HCT116 (cell line): Measurements from ENCODE around the gene AMDHD1. TPM values are rescaled to one million over a fixed set of nuclear protein-coding genes. Genes with fewer than 3 reads are reported as not detected.

Source experiments
- ATAC-seq: fragments of 200-7000 bp; cut with Tn5 transposase; 2 replicates; pipeline ENCODE4 v1.9.1; 2020; ENCODE audit warnings: mild to moderate bottlenecking, moderate library complexity
- BruUV-seq: library from RNA; stranded (reverse); fragments of 400-500 nt; replicated peaks from 2 replicates; lab custom pipeline; 2021; lab: Mats Ljungman, UMichigan
- CTCF ChIA-PET: fragments of 300-600 bp; sonication (Branson Sonifier 250); formaldehyde crosslinking; loops from one replicate; lab custom pipeline; 2021; ENCODE audit warnings: antibody characterized with exemption; lab: Charles Lee
- POLR2A ChIA-PET: fragments of 300-600, 350-600 bp; sonication (Branson Sonifier 250); formaldehyde crosslinking; loops from one replicate; lab custom pipeline; 2021; ENCODE audit warnings: antibody characterized with exemption; lab: Charles Lee
- RAD21 ChIA-PET, 2 experiments: fragments of 300-600 bp; sonication (Branson Sonifier 250); formaldehyde crosslinking; loops; one replicate each; lab custom pipeline; 2023; ENCODE audit warnings: low total read pairs in 2 of 2; ENCODE audit not compliant: uncharacterized antibody in 2 of 2, unreplicated experiment in 2 of 2, low non-redundant PET in 1 of 2; lab: Charles Lee
- DNase-seq: peaks from one replicate; pipeline ENCODE4 v3.0.0-alpha.2; 2010; ENCODE audit warnings: low read depth, low spot score
- H2AFZ ChIP-seq: fragments of 200-600 bp; shearing (Covaris generic), sonication (generic); 2 replicates; pipeline ENCODE4 v1.6.1; 2017; ENCODE audit warnings: low read depth, mixed run types, mixed read lengths, antibody characterized with exemption, low read length; ENCODE audit not compliant: poor library complexity, severe bottlenecking
- H3K27ac ChIP-seq: 2 replicates; pipeline ENCODE4 v1.5.1; 2012; ENCODE audit warnings: low read depth, low read length
- H3K27me3 ChIP-seq: fragments of 200-600 bp; sonication (generic); 2 replicates; pipeline ENCODE4 v1.6.1; 2016; ENCODE audit warnings: mixed run types, low read length, mixed read lengths; ENCODE audit not compliant: insufficient read depth
- H3K36me3 ChIP-seq, 2 experiments: fragments of 200-500 bp in 1 of 2; fragments of 200-600 bp in 1 of 2; sonication (Bioruptor generic) in 1 of 2; sonication (generic) in 1 of 2; 2 replicates each; pipeline versions ENCODE4 v1.5.1 to v1.6.1; 2014 to 2016; ENCODE audit warnings: low read length in 2 of 2, inconsistent platforms in 1 of 2, mixed read lengths in 1 of 2, mixed run types in 1 of 2; ENCODE audit not compliant: insufficient read depth in 2 of 2, control insufficient read depth in 1 of 2
- H3K4me1 ChIP-seq, 2 experiments: fragments of 200-600 bp in 1 of 2; sonication (generic) in 1 of 2; 2 replicates each; pipeline versions ENCODE4 v1.5.1 to v1.6.1; 2012 to 2017; ENCODE audit warnings: low read length in 2 of 2, inconsistent platforms in 1 of 2, mild to moderate bottlenecking in 1 of 2, mixed read lengths in 1 of 2, mixed run types in 1 of 2, moderate library complexity in 1 of 2; ENCODE audit not compliant: insufficient read depth in 2 of 2, control insufficient read depth in 1 of 2
- H3K4me2 ChIP-seq: fragments of 200-600 bp; sonication (generic); 2 replicates; pipeline ENCODE4 v1.6.1; 2017; ENCODE audit warnings: mixed run types, low read length, mixed read lengths
- H3K4me3 ChIP-seq, 2 experiments: fragments of 200-600 bp in 1 of 2; sonication (generic) in 1 of 2; replicated peaks in 1 of 2; 2 replicates each; pipeline ENCODE4 v1.5.1; 2011 to 2016; ENCODE audit warnings: low read length in 2 of 2, control low read depth in 1 of 2, low read depth in 1 of 2, mild to moderate bottlenecking in 1 of 2, mixed read lengths in 1 of 2, mixed run types in 1 of 2
- H3K79me2 ChIP-seq: fragments of 200-600 bp; sonication (generic); 2 replicates; pipeline ENCODE4 v1.6.1; 2017; ENCODE audit warnings: mild to moderate bottlenecking, mixed run types, low read length, moderate library complexity, mixed read lengths; ENCODE audit not compliant: insufficient read depth
- H3K9ac ChIP-seq: fragments of 200-600 bp; sonication (generic); 2 replicates; pipeline ENCODE4 v1.6.1; 2016; ENCODE audit warnings: low read length, mixed read lengths
- H3K9me2 ChIP-seq: fragments of 200-600 bp; sonication (generic), shearing (Covaris generic); 2 replicates; pipeline ENCODE4 v1.6.1; 2017; ENCODE audit warnings: mixed run types, mild to moderate bottlenecking, moderate library complexity; ENCODE audit not compliant: insufficient read depth
- H3K9me3 ChIP-seq, 2 experiments: fragments of 200-500 bp in 1 of 2; fragments of 200-600 bp in 1 of 2; sonication (Bioruptor generic) in 1 of 2; sonication (generic) in 1 of 2; 2 replicates each; pipeline ENCODE4 v1.6.1; 2014 to 2017; ENCODE audit warnings: low read length in 2 of 2, mixed read lengths in 2 of 2, inconsistent platforms in 1 of 2, low read depth in 1 of 2, mild to moderate bottlenecking in 1 of 2, mixed run types in 1 of 2, moderate library complexity in 1 of 2; ENCODE audit not compliant: control insufficient read depth in 1 of 2, insufficient read depth in 1 of 2
- H4K20me1 ChIP-seq: fragments of 200-600 bp; sonication (generic), shearing (Covaris generic); 2 replicates; pipeline ENCODE4 v1.6.1; 2017; ENCODE audit warnings: mixed run types, mild to moderate bottlenecking, moderate library complexity; ENCODE audit not compliant: insufficient read depth
- CEBPB ChIP-seq: IDR thresholded peaks from 2 replicates; pipeline ENCODE4 v1.6.1; 2012; ENCODE audit warnings: low read depth
- EGR1 ChIP-seq: IDR thresholded peaks from 2 replicates; pipeline ENCODE4 v1.6.1; 2012; ENCODE audit warnings: low read depth
- ELF1 ChIP-seq: IDR thresholded peaks from 2 replicates; pipeline ENCODE4 v1.6.1; 2012; ENCODE audit warnings: low read depth, borderline replicate concordance
- EZH2 ChIP-seq: fragments of 200-600 bp; sonication (generic); IDR thresholded peaks from 2 replicates; pipeline ENCODE4 v1.6.1; 2017; ENCODE audit warnings: antibody characterized with exemption, mixed run types
- EZH2phosphoT487 ChIP-seq: fragments of 200-600 bp; IDR thresholded peaks from 2 replicates; pipeline ENCODE4 v1.6.1; 2018; ENCODE audit warnings: antibody characterized with exemption, borderline replicate concordance
- JUND ChIP-seq: IDR thresholded peaks from 2 replicates; pipeline ENCODE4 v1.6.1; 2012
- RAD21 ChIP-seq: IDR thresholded peaks from 2 replicates; pipeline ENCODE4 v1.6.1; 2012; ENCODE audit warnings: low read depth, mild to moderate bottlenecking
- SP1 ChIP-seq: IDR thresholded peaks from 2 replicates; pipeline ENCODE4 v1.6.1; 2012; ENCODE audit warnings: low read depth
- SRF ChIP-seq: IDR thresholded peaks from 2 replicates; pipeline ENCODE4 v1.6.1; 2012; ENCODE audit warnings: low read depth
- TCF7L2 ChIP-seq: IDR thresholded peaks from 2 replicates; pipeline ENCODE4 v1.7.0; 2011; ENCODE audit warnings: borderline replicate concordance, inconsistent platforms; ENCODE audit not compliant: insufficient read depth, insufficient read length; ENCODE audit errors: extremely low read depth
- YY1 ChIP-seq: IDR thresholded peaks from 2 replicates; pipeline ENCODE4 v1.6.1; 2011; ENCODE audit warnings: low read length, low read depth, moderate library complexity, mild to moderate bottlenecking; ENCODE audit not compliant: insufficient replicate concordance; ENCODE audit errors: extremely low read depth
- ZFX ChIP-seq: fragments of 450-650 bp; IDR thresholded peaks from 2 replicates; pipeline ENCODE4 v1.6.1; 2017
- intact Hi-C: fragments of 100-400 bp; cut with micrococcal nuclease; formaldehyde crosslinking; loops from 2 replicates; pipeline ENCODE4 v1.10.0; 2022
- total RNA-seq: library from RNA; stranded (reverse); gene quantifications from one replicate; pipeline ENCODE4 v1.2.1, GENCODE V29; 2021; ENCODE audit not compliant: unreplicated experiment
- TF ChIP-seq, protein P1 (sequence below), 3 experiments: fragments of 200-600 bp in 1 of 3; sonication (generic) in 1 of 3; IDR thresholded peaks in 2 of 3; conservative IDR thresholded peaks in 1 of 3; 2 replicates each; pipeline ENCODE4 v1.5.1; 2012 to 2017; ENCODE audit warnings: low read depth in 2 of 3, low read length in 2 of 3, antibody characterized with exemption in 1 of 3, borderline replicate concordance in 1 of 3, control low read depth in 1 of 3, mild to moderate bottlenecking in 1 of 3, mixed read lengths in 1 of 3, mixed run types in 1 of 3, moderate library complexity in 1 of 3; ENCODE audit not compliant: insufficient read depth in 1 of 3

AMDHD1 gene
- total RNA-seq, 1 experiment from 2014 or later, result 3.0 TPM

DNA sequence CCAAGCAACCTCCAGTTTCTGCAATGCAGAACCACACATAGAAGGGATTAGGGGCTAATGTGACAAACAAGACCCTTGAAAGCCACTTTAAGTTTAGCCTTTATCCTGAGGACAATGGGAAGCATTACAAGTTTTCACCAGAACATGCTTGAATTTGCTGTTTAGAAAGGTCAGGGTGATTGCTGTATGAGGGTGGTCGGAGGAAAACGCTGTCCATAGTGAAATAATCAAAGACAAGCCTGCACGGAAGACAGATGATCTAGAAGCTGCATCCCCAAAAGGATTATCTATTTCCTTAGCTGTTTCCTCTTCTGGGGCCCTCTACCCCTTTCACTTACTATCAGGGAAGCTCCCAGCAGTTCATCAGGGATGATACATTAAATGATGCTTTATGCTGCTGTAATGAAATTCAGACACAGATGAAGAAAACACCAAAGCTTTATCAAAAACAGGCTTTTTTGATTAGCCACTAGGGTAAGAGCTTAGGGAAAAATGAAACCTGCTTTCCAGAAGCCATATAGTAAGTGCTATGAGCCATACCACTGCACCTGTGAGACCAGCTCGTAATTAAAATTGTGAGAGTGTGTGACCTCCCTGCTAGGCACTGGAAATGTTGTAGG lies 46.5 kb downstream of the AMDHD1 start:
- Histone ChIP-seq H3K4me2 (no peak overlapping the region), H3K4me3 (no peak overlapping the region), H4K20me1 (no peaks in the 10 kb centered on the region), H3K27ac (no peak overlapping the region), H3K9me3 (no peaks in the 10 kb centered on the region), H3K36me3 (no peaks in the 10 kb centered on the region; a peak in 1 of 4 replicates), H3K27me3 (no peaks in the 10 kb centered on the region), H2AFZ (no peak overlapping the region), H3K9me2 (no peaks in the 10 kb centered on the region), H3K4me1 (no peaks in the 10 kb centered on the region), H3K9ac (no peak overlapping the region), H3K79me2 (no peaks in the 10 kb centered on the region)
- ChIA-PET CTCF (interaction anchor here (1.7 kb wide), 1 partner anchor 9 kb away, joined by 6 read pairs; no protein-coding TSS in a partner anchor), POLR2A (no interaction called here), RAD21 (no interaction called here)
- no peak for ATAC-seq
- no peak for TF ChIP-seq EGR1
- TF ChIP-seq, protein P1, sequence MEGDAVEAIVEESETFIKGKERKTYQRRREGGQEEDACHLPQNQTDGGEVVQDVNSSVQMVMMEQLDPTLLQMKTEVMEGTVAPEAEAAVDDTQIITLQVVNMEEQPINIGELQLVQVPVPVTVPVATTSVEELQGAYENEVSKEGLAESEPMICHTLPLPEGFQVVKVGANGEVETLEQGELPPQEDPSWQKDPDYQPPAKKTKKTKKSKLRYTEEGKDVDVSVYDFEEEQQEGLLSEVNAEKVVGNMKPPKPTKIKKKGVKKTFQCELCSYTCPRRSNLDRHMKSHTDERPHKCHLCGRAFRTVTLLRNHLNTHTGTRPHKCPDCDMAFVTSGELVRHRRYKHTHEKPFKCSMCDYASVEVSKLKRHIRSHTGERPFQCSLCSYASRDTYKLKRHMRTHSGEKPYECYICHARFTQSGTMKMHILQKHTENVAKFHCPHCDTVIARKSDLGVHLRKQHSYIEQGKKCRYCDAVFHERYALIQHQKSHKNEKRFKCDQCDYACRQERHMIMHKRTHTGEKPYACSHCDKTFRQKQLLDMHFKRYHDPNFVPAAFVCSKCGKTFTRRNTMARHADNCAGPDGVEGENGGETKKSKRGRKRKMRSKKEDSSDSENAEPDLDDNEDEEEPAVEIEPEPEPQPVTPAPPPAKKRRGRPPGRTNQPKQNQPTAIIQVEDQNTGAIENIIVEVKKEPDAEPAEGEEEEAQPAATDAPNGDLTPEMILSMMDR (IDR thresholded peaks at IDR 0.05 in 2 of 3, conservative IDR thresholded peaks at IDR 0.05 in 1 of 3; ENCODE audit: borderline replicate concordance in 1 of 3, insufficient read depth in 1 of 3, low read depth in 2 of 3, low read length in 2 of 3), result no peak
- no TSS peak for BruUV-seq
- no peak for DNase-seq
- intact Hi-C loops, result no loop called here

DNA sequence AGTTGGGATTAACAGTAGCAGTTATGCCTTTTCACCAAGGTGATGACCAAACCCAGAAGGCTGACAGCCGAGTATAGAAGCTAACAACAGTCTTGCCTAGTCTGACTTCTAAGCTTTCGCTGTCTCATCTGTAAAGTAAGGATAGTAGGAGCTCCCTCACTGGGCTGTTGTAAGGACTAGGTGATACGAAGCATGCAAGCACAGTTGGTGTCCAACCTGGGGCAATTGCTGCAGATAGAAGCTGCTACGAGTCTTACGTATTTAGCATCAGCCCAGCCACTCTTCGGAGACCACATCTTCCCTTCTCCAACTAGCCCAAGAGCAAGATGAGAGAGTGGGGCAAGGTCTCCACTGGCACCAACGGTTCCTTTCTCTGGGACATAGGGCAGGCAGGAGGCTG lies 47.0 kb downstream of the AMDHD1 start:
- DNase-seq (no peak), ATAC-seq (no peak)
- no peak overlapping the region for H3K4me2 ChIP-seq
- no peaks in the 10 kb centered on the region for H3K79me2 ChIP-seq
- no peak overlapping the region for H3K9ac ChIP-seq
- no peak overlapping the region for H2AFZ ChIP-seq
- POLR2A ChIA-PET, result no interaction called here
- intact Hi-C loops, result no loop called here
- H4K20me1 ChIP-seq, result no peaks in the 10 kb centered on the region
- no peaks in the 10 kb centered on the region for H3K9me2 ChIP-seq
- no peak overlapping the region for H3K4me3 ChIP-seq
- H3K36me3 ChIP-seq, result no peaks in the 10 kb centered on the region; a peak in 1 of 4 replicates
- CTCF ChIA-PET, result interaction anchor here (1.7 kb wide), 1 partner anchor 8 kb away, joined by 6 read pairs; no protein-coding TSS in a partner anchor
- no peaks in the 10 kb centered on the region for H3K9me3 ChIP-seq
- no peaks in the 10 kb centered on the region for H3K4me1 ChIP-seq
- no peaks in the 10 kb centered on the region for H3K27me3 ChIP-seq
- no peak overlapping the region for H3K27ac ChIP-seq
- BruUV-seq, result no TSS peak
- RAD21 ChIA-PET, result no interaction called here
- TF ChIP-seq YY1, result no peak
- no peak for TF ChIP-seq EZH2phosphoT487
- TF ChIP-seq SRF, result no peak
- TF ChIP-seq EZH2, result no peak
- TF ChIP-seq, protein P1 (IDR thresholded peaks at IDR 0.05 in 2 of 3, conservative IDR thresholded peaks at IDR 0.05 in 1 of 3; ENCODE audit: borderline replicate concordance in 1 of 3, insufficient read depth in 1 of 3, low read depth in 2 of 3, low read length in 2 of 3), result no peak
- no peak for TF ChIP-seq SP1
- no peak for TF ChIP-seq CEBPB
- no peak for TF ChIP-seq ZFX
- TF ChIP-seq ELF1, result no peak
- TF ChIP-seq JUND, result no peak
- TF ChIP-seq RAD21, result no peak
- no peak for TF ChIP-seq TCF7L2
